Measurements from ENCODE around the gene PID1.

DNA sequence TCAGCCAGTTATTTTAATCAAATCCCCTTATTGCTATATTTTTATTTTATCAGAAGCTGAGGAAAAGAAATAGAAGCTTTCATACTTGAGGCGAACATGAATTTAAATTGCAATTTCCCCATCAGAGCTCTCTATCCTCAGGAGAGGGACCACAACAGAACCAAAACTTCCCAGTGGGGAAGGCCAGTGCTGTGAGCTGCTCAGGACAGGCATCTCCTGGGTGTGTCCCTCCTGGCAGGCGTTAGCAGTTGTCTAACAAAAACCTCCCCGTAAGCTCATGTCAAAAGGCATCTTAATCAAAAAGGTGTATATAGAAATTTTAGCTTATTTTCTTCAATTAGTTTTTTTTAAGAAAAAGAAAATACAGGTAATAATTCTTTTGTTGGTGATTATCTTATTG is 93.0 kb downstream of the PID1 start:
- TF ChIP-seq, protein P1, sequence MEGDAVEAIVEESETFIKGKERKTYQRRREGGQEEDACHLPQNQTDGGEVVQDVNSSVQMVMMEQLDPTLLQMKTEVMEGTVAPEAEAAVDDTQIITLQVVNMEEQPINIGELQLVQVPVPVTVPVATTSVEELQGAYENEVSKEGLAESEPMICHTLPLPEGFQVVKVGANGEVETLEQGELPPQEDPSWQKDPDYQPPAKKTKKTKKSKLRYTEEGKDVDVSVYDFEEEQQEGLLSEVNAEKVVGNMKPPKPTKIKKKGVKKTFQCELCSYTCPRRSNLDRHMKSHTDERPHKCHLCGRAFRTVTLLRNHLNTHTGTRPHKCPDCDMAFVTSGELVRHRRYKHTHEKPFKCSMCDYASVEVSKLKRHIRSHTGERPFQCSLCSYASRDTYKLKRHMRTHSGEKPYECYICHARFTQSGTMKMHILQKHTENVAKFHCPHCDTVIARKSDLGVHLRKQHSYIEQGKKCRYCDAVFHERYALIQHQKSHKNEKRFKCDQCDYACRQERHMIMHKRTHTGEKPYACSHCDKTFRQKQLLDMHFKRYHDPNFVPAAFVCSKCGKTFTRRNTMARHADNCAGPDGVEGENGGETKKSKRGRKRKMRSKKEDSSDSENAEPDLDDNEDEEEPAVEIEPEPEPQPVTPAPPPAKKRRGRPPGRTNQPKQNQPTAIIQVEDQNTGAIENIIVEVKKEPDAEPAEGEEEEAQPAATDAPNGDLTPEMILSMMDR (IDR thresholded peaks at IDR 0.05): no peak
- TF ChIP-seq POLR2A (IDR thresholded peaks at IDR 0.05): no peak

Data from lower leg skin (tissue), 3 donors.